GM21723 (cell line): ENCODE results near the gene NAALAD2.
"Not testable (repeated sequence)": the region's sequence is repeated elsewhere in the genome, so short reads cannot be mapped to it uniquely, and the experiment has no call there.

Source experiments
- ATAC-seq: cut with Tn5 transposase; IDR thresholded peaks from one replicate; pipeline ENCODE4 v1.9.1; 2021; ENCODE audit warnings: mild to moderate bottlenecking, moderate library complexity; ENCODE audit not compliant: unreplicated experiment

NAALAD2 gene

GRCh38 chr11:90189011-90189410, 54.5 kb downstream of the NAALAD2 start:
- no peak for ATAC-seq

GRCh38 chr11:90192869-90193582, 58.6 kb downstream of the NAALAD2 start:
- ATAC-seq = no peak

GRCh38 chr11:90197377-90197776, 62.9 kb downstream of the NAALAD2 start:
- ATAC-seq = no peak

- no peak for ATAC-seq
Measured at GRCh38 chr11:90202342-90202741, 67.9 kb downstream of the NAALAD2 start.

GRCh38 chr11:90204407-90204806, 69.9 kb downstream of the NAALAD2 start:
- ATAC-seq = no peak

GRCh38 chr11:90204832-90205646, 70.6 kb downstream of the NAALAD2 start:
- peak; percentile 87 for ATAC-seq

GRCh38 chr11:90207992-90208391, 73.5 kb downstream of the NAALAD2 start:
- not testable (repeated sequence) for ATAC-seq

- ATAC-seq = no peak
Measured at GRCh38 chr11:90208857-90209256, 74.4 kb downstream of the NAALAD2 start.

GRCh38 chr11:90213322-90213721, 78.9 kb downstream of the NAALAD2 start:
- no peak for ATAC-seq

- no peak for ATAC-seq
Measured at GRCh38 chr11:90216611-90217010, 82.1 kb downstream of the NAALAD2 start.

GRCh38 chr11:90218606-90219005, 84.1 kb downstream of the NAALAD2 start:
- no peak for ATAC-seq

GRCh38 chr11:90219438-90219837, 85.0 kb downstream of the NAALAD2 start:
- ATAC-seq = no peak

GRCh38 chr11:90220391-90220790, 85.9 kb downstream of the NAALAD2 start:
- ATAC-seq = no peak

- peak; percentile 21 for ATAC-seq
Measured at GRCh38 chr11:90221803-90222458, 87.5 kb downstream of the NAALAD2 start.

- ATAC-seq = peak; percentile 90
Measured at GRCh38 chr11:90222459-90223247, 88.2 kb downstream of the NAALAD2 start, which contains the start of gene CHORDC1. Gene CHORDC1 (minus strand): TSS chr11:90223049. CDS start chr11:90222954, 95 bp downstream.

- peak; percentile 53 for ATAC-seq
Measured at GRCh38 chr11:90223248-90223585, 88.8 kb downstream of the NAALAD2 start.

GRCh38 chr11:90228056-90228455, 93.6 kb downstream of the NAALAD2 start:
- ATAC-seq = no peak

- no peak for ATAC-seq
Measured at GRCh38 chr11:90229791-90230190, 95.3 kb downstream of the NAALAD2 start.

- ATAC-seq = no peak
Measured at GRCh38 chr11:90234977-90235376, 100.5 kb downstream of the NAALAD2 start.

GRCh38 chr11:90235526-90235925, 101.1 kb downstream of the NAALAD2 start:
- ATAC-seq = no peak

GRCh38 chr11:90237004-90237403, 102.5 kb downstream of the NAALAD2 start:
- ATAC-seq = no peak
